Activated CD8-positive, alpha-beta T cell treated with anti-CD3 and anti-CD28 coated beads for 36 hours (primary cell): ENCODE measurements around the gene UBQLN4. TPM values are rescaled to one million over a fixed set of nuclear protein-coding genes. Genes with fewer than 3 reads are reported as not detected.
A peak's percentile ranks its signal among the peaks of the same experiment; 100 is the strongest.

ENCODE experiments used
- ATAC-seq: fragments of 200-7000 bp; cut with Tn5 transposase; one replicate; pipeline ENCODE4 v1.10.0; 2021; ENCODE audit warnings: mild to moderate bottlenecking, moderate library complexity
- CTCF ChIA-PET: fragments of 350-600 bp; sonication (Branson Sonifier 250); formaldehyde crosslinking; loops from one replicate; lab custom pipeline; 2021; ENCODE audit warnings: antibody characterized with exemption; lab: Charles Lee
- POLR2A ChIA-PET: fragments of 350-600 bp; sonication (Branson Sonifier 250); formaldehyde crosslinking; loops from one replicate; lab custom pipeline; 2021; ENCODE audit warnings: antibody characterized with exemption; lab: Charles Lee
- DNase-seq: peaks from one replicate; pipeline ENCODE4 v3.0.0-alpha.2; 2020
- H3K27ac Mint-ChIP-seq: one replicate; pipeline ENCODE4 v1.8.0; 2021; ENCODE audit warnings: mild to moderate bottlenecking, mixed read lengths
- H3K27me3 Mint-ChIP-seq: one replicate; pipeline ENCODE4 v1.8.0; 2021; ENCODE audit warnings: mixed read lengths
- H3K36me3 Mint-ChIP-seq: one replicate; pipeline ENCODE4 v1.8.0; 2021; ENCODE audit warnings: low read depth, mixed read lengths
- H3K4me1 Mint-ChIP-seq: one replicate; pipeline ENCODE4 v1.8.0; 2021; ENCODE audit warnings: low read depth, mixed read lengths
- H3K4me3 Mint-ChIP-seq: one replicate; pipeline ENCODE4 v1.8.0; 2021; ENCODE audit warnings: mild to moderate bottlenecking, moderate library complexity, mixed read lengths
- H3K9me3 Mint-ChIP-seq: one replicate; pipeline ENCODE4 v1.8.0; 2021; ENCODE audit warnings: mixed read lengths
- intact Hi-C: fragments of 100-400 bp; cut with micrococcal nuclease; formaldehyde crosslinking; loops from one replicate; pipeline ENCODE4 v1.10.0; 2022
- total RNA-seq, 2 experiments: library from RNA; stranded (reverse); gene quantifications; one replicate each; pipeline ENCODE4 v1.2.3, GENCODE V29; 2021
- TF ChIP-seq, protein P1 (sequence below): fragments of 200-600 bp; IDR thresholded peaks from one replicate; pipeline ENCODE4 v1.8.0; 2022; ENCODE audit warnings: antibody characterized with exemption, mild to moderate bottlenecking

Gene UBQLN4
- total RNA-seq, 2 experiments from 2014 or later: 36.9 to 39.8 TPM

DNA sequence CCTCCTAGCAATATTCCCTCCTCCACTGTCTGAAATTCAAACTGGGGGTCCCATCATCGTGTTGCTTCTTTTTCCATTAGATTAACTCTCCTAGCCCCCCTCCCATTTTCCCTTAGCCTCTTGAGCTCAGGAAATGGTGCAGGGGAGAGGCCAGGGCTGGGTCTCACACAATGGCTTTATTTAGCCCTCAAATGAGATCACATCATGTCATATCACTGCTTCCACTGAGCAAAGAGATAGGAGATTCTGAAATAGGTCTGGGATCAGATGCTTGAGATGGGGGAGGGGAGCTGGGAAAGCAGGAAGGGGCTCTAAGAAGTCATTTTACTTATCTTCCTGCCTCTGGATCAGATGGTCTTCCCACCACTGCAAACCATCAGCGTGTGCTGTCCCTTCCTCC lies 57.4 kb downstream of the UBQLN4 start:
- H3K27me3 Mint-ChIP-seq: no peaks in the 10 kb centered on the region
- POLR2A ChIA-PET: interaction anchor here (0.6 to 1.6 kb wide), 4 partner anchors 13 to 72 kb away, joined by 3 to 8 read pairs (median 4); no protein-coding TSS in a partner anchor
- intact Hi-C loops: no loop called here
- no peaks in the 10 kb centered on the region for H3K9me3 Mint-ChIP-seq
- CTCF ChIA-PET: interaction anchor here (0.6 to 3.5 kb wide), 4 partner anchors 12 to 58 kb away, joined by 4 to 18 read pairs (median 6); no protein-coding TSS in a partner anchor
- H3K36me3 Mint-ChIP-seq: no peaks in the 10 kb centered on the region
- DNase-seq (no peak), ATAC-seq (no peak)
- no peak overlapping the region for H3K27ac Mint-ChIP-seq
- no peak overlapping the region for H3K4me3 Mint-ChIP-seq
- TF ChIP-seq, protein P1, sequence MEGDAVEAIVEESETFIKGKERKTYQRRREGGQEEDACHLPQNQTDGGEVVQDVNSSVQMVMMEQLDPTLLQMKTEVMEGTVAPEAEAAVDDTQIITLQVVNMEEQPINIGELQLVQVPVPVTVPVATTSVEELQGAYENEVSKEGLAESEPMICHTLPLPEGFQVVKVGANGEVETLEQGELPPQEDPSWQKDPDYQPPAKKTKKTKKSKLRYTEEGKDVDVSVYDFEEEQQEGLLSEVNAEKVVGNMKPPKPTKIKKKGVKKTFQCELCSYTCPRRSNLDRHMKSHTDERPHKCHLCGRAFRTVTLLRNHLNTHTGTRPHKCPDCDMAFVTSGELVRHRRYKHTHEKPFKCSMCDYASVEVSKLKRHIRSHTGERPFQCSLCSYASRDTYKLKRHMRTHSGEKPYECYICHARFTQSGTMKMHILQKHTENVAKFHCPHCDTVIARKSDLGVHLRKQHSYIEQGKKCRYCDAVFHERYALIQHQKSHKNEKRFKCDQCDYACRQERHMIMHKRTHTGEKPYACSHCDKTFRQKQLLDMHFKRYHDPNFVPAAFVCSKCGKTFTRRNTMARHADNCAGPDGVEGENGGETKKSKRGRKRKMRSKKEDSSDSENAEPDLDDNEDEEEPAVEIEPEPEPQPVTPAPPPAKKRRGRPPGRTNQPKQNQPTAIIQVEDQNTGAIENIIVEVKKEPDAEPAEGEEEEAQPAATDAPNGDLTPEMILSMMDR: no peak
- H3K4me1 Mint-ChIP-seq: no peaks in the 10 kb centered on the region

DNA sequence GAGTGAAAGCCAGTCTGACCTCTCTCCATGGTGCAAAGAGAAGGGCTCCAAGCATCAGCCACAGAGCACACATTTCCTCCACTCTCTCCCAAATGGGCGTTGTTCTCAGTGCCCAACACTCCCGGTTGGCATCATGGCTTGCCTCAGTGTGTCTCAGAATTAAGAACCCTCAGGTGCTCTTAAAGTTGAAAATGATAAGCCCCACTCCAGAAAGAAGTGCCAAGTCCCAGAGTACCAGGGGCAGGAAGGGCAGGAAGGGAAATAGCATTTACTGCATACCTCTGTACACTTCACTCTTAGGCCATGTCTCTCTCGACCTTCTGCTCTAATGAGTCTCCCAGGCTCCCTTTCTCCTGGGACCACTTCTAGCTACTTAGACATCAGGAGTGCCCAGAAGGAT lies 60.0 kb downstream of the UBQLN4 start:
- H3K27ac Mint-ChIP-seq: no peak overlapping the region
- H3K27me3 Mint-ChIP-seq: no peaks in the 10 kb centered on the region
- intact Hi-C loops: no loop called here
- POLR2A ChIA-PET: interaction anchor here (0.7 kb wide), 1 partner anchor 73 kb away, joined by 4 read pairs; no protein-coding TSS in a partner anchor
- peaks cover 10% of the 10 kb centered on the region for H3K4me1 Mint-ChIP-seq
- no peak for ATAC-seq
- TF ChIP-seq, protein P1: no peak
- H3K9me3 Mint-ChIP-seq: no peaks in the 10 kb centered on the region
- H3K4me3 Mint-ChIP-seq: no peak overlapping the region
- no peak for DNase-seq
- CTCF ChIA-PET: interaction anchor here (5.6 kb wide), 1 partner anchor 55 kb away, joined by 113 read pairs; the partner anchor contains the start of gene RXFP4
- no peaks in the 10 kb centered on the region for H3K36me3 Mint-ChIP-seq

DNA sequence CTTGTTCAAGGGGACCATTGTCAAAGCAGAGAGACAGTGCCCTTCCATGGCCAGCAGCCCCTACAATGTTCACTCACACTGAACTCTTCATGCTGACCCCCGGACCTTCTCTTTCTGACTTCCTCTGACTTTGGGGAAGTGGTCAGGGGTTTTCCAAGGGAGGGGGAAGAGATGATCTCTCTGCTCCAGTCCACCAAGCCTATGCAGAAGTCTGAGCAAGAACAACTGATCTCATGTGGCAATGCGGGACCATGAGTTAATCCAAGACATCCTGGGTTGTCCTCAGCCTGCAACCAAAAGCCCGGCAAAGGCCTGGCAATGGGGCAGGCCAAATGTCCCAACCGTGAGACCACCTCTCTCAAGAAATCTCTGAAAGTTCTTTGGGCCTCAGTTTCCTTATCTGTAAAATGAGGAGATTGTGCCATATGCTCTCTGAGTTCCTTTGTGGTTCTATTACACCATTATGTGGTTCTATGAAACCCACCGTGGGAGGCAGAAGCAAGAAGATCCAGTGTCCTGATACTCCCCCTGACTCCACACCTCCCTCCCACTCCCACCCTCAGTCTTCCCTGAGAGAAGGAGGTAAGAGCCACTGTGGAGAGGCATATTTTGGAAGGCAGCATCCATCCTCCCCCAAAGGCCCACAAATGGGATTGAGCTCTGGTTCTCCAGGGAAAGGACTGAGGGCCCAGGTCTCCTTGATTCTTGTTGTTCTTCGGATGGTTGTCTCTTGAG lies 63.4 kb downstream of the UBQLN4 start:
- DNase-seq: no peak
- ATAC-seq: no peak
- ChIA-PET POLR2A (interaction anchor here (0.6 to 1.7 kb wide), 11 partner anchors 12 to 62 kb away, joined by 3 to 9 read pairs (median 4); partner anchors contain the start of genes ARHGEF2, KHDC4 and SSR2), CTCF (interaction anchor here (0.6 to 5.6 kb wide), 49 partner anchors 9 to 292 kb away, joined by 3 to 113 read pairs (median 5); partner anchors contain the start of genes ARHGEF2, KHDC4, RXFP4 and SMG5)
- no peaks in the 10 kb centered on the region for H3K36me3 Mint-ChIP-seq
- TF ChIP-seq, protein P1: no peak
- no peak overlapping the region for H3K4me3 Mint-ChIP-seq
- no peak overlapping the region for H3K27ac Mint-ChIP-seq
- no peaks in the 10 kb centered on the region for H3K27me3 Mint-ChIP-seq
- intact Hi-C loops: no loop called here
- no peaks in the 10 kb centered on the region for H3K9me3 Mint-ChIP-seq
- H3K4me1 Mint-ChIP-seq: peaks cover 10% of the 10 kb centered on the region

DNA sequence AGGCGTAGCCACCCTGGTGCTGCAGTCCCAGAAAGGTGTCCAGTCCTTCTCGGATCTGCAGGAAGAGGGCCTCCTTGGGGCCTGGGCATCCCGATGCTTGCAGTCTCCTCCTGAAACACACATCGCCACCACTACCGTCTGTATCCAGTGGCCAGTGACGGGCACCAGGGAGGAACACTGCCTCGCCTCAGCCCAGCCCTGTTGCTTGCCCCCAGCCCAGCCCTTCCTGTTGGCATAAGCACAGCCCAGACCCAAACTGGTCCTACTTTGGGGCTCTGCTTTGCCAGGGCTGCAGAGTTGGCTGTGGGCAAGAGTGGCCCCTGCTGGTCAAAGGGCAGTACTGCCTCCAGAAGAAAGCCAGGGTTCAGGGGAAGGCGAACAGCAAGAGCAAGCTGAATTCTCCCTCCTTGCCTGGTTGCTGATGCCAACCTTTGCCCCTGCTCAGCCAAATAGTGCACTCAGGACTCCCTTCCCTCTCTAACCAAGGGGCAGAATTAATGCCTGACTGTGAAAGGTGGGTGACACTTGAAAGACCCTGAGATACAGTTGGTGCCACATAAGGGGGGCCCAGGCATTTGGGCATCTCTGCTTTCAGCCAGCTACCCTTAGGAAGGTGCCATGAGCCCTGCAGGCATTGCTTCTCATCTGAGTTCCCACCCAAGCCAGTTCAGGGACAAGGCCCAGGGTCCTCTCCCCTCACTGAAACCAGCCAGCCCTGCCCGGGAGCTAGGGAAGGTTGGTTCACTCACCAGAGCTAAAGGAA lies 64.2 kb downstream of the UBQLN4 start:
- intact Hi-C loops: loop anchor here (1.0 kb wide), 1 partner anchor 51 kb away; no protein-coding TSS in a partner anchor
- ATAC-seq (peak; percentile 100), DNase-seq (peak; percentile 83)
- H3K27me3 Mint-ChIP-seq: no peaks in the 10 kb centered on the region
- no peak overlapping the region for H3K27ac Mint-ChIP-seq
- CTCF ChIA-PET: interaction anchor here (0.6 to 5.6 kb wide), 46 partner anchors 10 to 293 kb away, joined by 3 to 113 read pairs (median 5); partner anchors contain the start of genes ARHGEF2, KHDC4, RXFP4 and SMG5
- TF ChIP-seq, protein P1: peak; percentile 97
- H3K4me1 Mint-ChIP-seq: peaks cover 10% of the 10 kb centered on the region
- POLR2A ChIA-PET: interaction anchor here (0.6 to 1.7 kb wide), 7 partner anchors 12 to 55 kb away, joined by 3 to 9 read pairs (median 4); partner anchors contain the start of gene KHDC4
- H3K9me3 Mint-ChIP-seq: no peaks in the 10 kb centered on the region
- no peaks in the 10 kb centered on the region for H3K36me3 Mint-ChIP-seq
- H3K4me3 Mint-ChIP-seq: no peak overlapping the region

Other genes with a start within 250 kb of the UBQLN4 start
- gene GON4L, start 196.6 kb downstream of the UBQLN4 start, total RNA-seq: 10 to 100 TPM; 43.4 to 46.8 TPM
- gene SYT11, start 194.2 kb downstream of the UBQLN4 start, total RNA-seq: 1 to 10 TPM; 8.7 to 9.2 TPM
- 10 to 100 TPM; 21.6 to 24.1 TPM for gene RIT1, start 142.4 kb downstream of the UBQLN4 start, total RNA-seq
- gene KHDC4, start 119.4 kb downstream of the UBQLN4 start, total RNA-seq: 10 to 100 TPM; 68.1 to 71.3 TPM
- not detected for gene RXFP4, start 112.2 kb downstream of the UBQLN4 start, total RNA-seq
- gene ARHGEF2, start 75.3 kb downstream of the UBQLN4 start, total RNA-seq: 100 to 1,000 TPM; 147 to 150 TPM
- gene SSR2, start 32.8 kb downstream of the UBQLN4 start, total RNA-seq: 100 to 1,000 TPM; 148 to 150 TPM
- gene LAMTOR2, start 984 bp upstream of the UBQLN4 start, total RNA-seq: 10 to 100 TPM; 48.9 to 49.4 TPM
- under 1 TPM; 0.49 to 0.63 TPM for gene RAB25, start 7.4 kb upstream of the UBQLN4 start, total RNA-seq
- under 1 TPM; 0.45 to 0.83 TPM for gene MEX3A, start 28.7 kb upstream of the UBQLN4 start, total RNA-seq
- gene LMNA, start 60.9 kb upstream of the UBQLN4 start, total RNA-seq: 10 to 100 TPM; 51.8 to 56.6 TPM
- 10 to 100 TPM; 23.8 to 24.7 TPM for gene SEMA4A, start 99.8 kb upstream of the UBQLN4 start, total RNA-seq
- gene SLC25A44, start 140.3 kb upstream of the UBQLN4 start, total RNA-seq: 10 to 100 TPM; 41.9 to 43.0 TPM
- gene PMF1, start 159.2 kb upstream of the UBQLN4 start, total RNA-seq: 10 to 100 TPM; 89.4 to 93.7 TPM
- gene BGLAP, start 188.4 kb upstream of the UBQLN4 start, total RNA-seq: 1 to 10 TPM; 2.2 to 2.5 TPM
- 1 to 10 TPM; 4.7 to 5.0 TPM for gene PAQR6, start 194.3 kb upstream of the UBQLN4 start, total RNA-seq
- 10 to 100 TPM; 70.3 to 70.7 TPM for gene SMG5, start 229.0 kb upstream of the UBQLN4 start, total RNA-seq
- gene TMEM79, start 230.5 kb upstream of the UBQLN4 start, total RNA-seq: 1 to 10 TPM; 8.0 to 8.2 TPM
- gene GLMP, start 241.9 kb upstream of the UBQLN4 start, total RNA-seq: 10 to 100 TPM in 1 of 2 experiments, 1 to 10 TPM in 1; 9.3 to 11.3 TPM
- under 1 TPM in 1 of 2 experiments, not detected in 1; 0.43 TPM for gene VHLL, start 245.5 kb upstream of the UBQLN4 start, total RNA-seq